Fibroblast of pulmonary artery (primary cell): ENCODE measurements around the gene PROX1.

ENCODE experiments used
- DNase-seq: peaks from one replicate; pipeline ENCODE4 v3.0.0-alpha.2; 2010; ENCODE audit warnings: low read depth
- H3K4me3 ChIP-seq: replicated peaks from 2 replicates; pipeline ENCODE4 v1.5.1; 2011; ENCODE audit warnings: low read depth, mild to moderate bottlenecking, control low read depth, low read length, moderate library complexity
- CTCF ChIP-seq: IDR thresholded peaks from 2 replicates; pipeline ENCODE4 v1.5.1; 2011; ENCODE audit warnings: mild to moderate bottlenecking, control low read depth, low read length, inconsistent platforms; ENCODE audit errors: missing control alignments

The PROX1 gene

GRCh38 chr1:213987927-213988506 is at the start of gene PROX1:
TSS of gene PROX1 (plus strand) at chr1:213987973. CDS start at chr1:213996536, 8,563 bp downstream.
- no peak for DNase-seq
- peak; percentile 6 for TF ChIP-seq CTCF
- peak within 1 kb of the TSS; percentile 64 for H3K4me3 ChIP-seq

- H3K4me3 ChIP-seq, result no peak overlapping the region
- DNase-seq, result no peak
- no peak for TF ChIP-seq CTCF
Measured at GRCh38 chr1:213938776-213939175, 49.0 kb upstream of the PROX1 start.

- DNase-seq, result no peak
- TF ChIP-seq CTCF, result no peak
- no peak overlapping the region for H3K4me3 ChIP-seq
Measured at GRCh38 chr1:213939888-213940287, 47.9 kb upstream of the PROX1 start.

- DNase-seq, result no peak
- TF ChIP-seq CTCF, result no peak
- H3K4me3 ChIP-seq, result no peak overlapping the region
Measured at GRCh38 chr1:213940947-213941346, 46.8 kb upstream of the PROX1 start.

GRCh38 chr1:213942061-213942460 is 45.7 kb upstream of the PROX1 start:
- no peak overlapping the region for H3K4me3 ChIP-seq
- DNase-seq, result no peak
- TF ChIP-seq CTCF, result no peak

GRCh38 chr1:213947200-213947801 is 40.5 kb upstream of the PROX1 start:
- no peak overlapping the region for H3K4me3 ChIP-seq
- no peak for TF ChIP-seq CTCF
- no peak for DNase-seq

- TF ChIP-seq CTCF, result no peak
- H3K4me3 ChIP-seq, result no peak overlapping the region
- no peak for DNase-seq
Measured at GRCh38 chr1:213951876-213952275, 35.9 kb upstream of the PROX1 start.
